HEK293 (cell line): ENCODE results near the gene NPAS2.

Source experiments
- RBAK ChIP-seq: fragments of 450-650 bp; formaldehyde crosslinking; IDR thresholded peaks from 2 replicates; pipeline ENCODE4 v1.5.1; 2016; ENCODE audit warnings: missing biosample characterization, missing genetic modification characterization
- ZNF266 ChIP-seq: fragments of 450-650 bp; formaldehyde crosslinking; IDR thresholded peaks from 2 replicates; pipeline ENCODE4 v1.5.1; 2016; ENCODE audit warnings: missing biosample characterization, missing genetic modification characterization, low read depth
- ZNF830 ChIP-seq: fragments of 450-650 bp; IDR thresholded peaks from 2 replicates; pipeline ENCODE4 v1.5.0; 2018; ENCODE audit warnings: missing biosample characterization, missing genetic modification characterization, low read depth, mild to moderate bottlenecking, moderate library complexity
- ZSCAN16 ChIP-seq: fragments of 450-650 bp; formaldehyde crosslinking; IDR thresholded peaks from 2 replicates; pipeline ENCODE4 v1.5.1; 2016; ENCODE audit warnings: missing biosample characterization, missing genetic modification characterization
- TF ChIP-seq, protein P1 (sequence below): fragments of 450-650 bp; formaldehyde crosslinking; IDR thresholded peaks from 2 replicates; pipeline ENCODE4 v1.5.1; 2017; ENCODE audit warnings: missing biosample characterization, missing genetic modification characterization
- TF ChIP-seq, protein P2 (sequence below): fragments of 450-650 bp; formaldehyde crosslinking; IDR thresholded peaks from 2 replicates; pipeline ENCODE4 v1.5.1; 2016; ENCODE audit warnings: missing biosample characterization, missing genetic modification characterization
- TF ChIP-seq, protein P3 (sequence below): fragments of 450-650 bp; formaldehyde crosslinking; IDR thresholded peaks from 2 replicates; pipeline ENCODE4 v1.5.1; 2016; ENCODE audit warnings: missing biosample characterization, missing genetic modification characterization, low read depth
- TF ChIP-seq, protein P4 (sequence below): fragments of 450-650 bp; formaldehyde crosslinking; IDR thresholded peaks from 2 replicates; pipeline ENCODE4; 2016; ENCODE audit warnings: missing biosample characterization, missing genetic modification characterization
- TF ChIP-seq, protein P5 (sequence below): fragments of 450-650 bp; formaldehyde crosslinking; conservative IDR thresholded peaks from 2 replicates; pipeline ENCODE4 v1.5.1; 2016; ENCODE audit warnings: low read depth, missing biosample characterization, missing genetic modification characterization

DNA sequence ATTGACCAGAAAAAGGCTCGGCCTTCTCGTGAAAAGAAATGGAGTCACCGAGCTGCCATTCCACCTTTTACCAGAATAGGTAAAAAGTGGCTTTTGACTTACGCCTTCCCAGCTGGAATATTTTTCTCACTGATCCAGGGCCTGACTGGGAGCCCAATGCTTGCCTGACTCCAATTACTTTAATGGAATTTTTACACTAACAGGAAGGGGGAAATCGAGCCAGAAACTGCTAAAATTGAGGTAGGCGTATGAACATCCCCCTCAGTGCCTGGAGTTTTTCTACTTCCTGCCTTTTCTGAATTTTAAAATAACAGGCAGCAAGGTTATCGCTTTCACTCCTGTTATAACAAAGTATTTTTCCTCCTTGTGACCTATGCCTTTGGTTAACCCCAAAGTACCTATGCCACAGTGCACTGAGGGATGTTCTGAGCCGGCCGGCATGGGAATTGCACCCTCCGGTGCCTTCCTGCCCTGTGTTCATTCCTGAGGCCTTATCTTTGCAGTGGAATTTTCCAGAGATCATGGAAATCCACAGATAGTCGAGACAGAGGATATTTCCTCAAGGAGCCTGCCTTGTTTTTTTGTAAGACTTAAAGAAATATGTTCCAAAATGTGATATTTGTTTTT is 163.9 kb downstream of the NPAS2 start:
- TF ChIP-seq, protein P1, sequence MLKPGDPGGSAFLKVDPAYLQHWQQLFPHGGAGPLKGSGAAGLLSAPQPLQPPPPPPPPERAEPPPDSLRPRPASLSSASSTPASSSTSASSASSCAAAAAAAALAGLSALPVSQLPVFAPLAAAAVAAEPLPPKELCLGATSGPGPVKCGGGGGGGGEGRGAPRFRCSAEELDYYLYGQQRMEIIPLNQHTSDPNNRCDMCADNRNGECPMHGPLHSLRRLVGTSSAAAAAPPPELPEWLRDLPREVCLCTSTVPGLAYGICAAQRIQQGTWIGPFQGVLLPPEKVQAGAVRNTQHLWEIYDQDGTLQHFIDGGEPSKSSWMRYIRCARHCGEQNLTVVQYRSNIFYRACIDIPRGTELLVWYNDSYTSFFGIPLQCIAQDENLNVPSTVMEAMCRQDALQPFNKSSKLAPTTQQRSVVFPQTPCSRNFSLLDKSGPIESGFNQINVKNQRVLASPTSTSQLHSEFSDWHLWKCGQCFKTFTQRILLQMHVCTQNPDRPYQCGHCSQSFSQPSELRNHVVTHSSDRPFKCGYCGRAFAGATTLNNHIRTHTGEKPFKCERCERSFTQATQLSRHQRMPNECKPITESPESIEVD, result no peak
- TF ChIP-seq, protein P2, sequence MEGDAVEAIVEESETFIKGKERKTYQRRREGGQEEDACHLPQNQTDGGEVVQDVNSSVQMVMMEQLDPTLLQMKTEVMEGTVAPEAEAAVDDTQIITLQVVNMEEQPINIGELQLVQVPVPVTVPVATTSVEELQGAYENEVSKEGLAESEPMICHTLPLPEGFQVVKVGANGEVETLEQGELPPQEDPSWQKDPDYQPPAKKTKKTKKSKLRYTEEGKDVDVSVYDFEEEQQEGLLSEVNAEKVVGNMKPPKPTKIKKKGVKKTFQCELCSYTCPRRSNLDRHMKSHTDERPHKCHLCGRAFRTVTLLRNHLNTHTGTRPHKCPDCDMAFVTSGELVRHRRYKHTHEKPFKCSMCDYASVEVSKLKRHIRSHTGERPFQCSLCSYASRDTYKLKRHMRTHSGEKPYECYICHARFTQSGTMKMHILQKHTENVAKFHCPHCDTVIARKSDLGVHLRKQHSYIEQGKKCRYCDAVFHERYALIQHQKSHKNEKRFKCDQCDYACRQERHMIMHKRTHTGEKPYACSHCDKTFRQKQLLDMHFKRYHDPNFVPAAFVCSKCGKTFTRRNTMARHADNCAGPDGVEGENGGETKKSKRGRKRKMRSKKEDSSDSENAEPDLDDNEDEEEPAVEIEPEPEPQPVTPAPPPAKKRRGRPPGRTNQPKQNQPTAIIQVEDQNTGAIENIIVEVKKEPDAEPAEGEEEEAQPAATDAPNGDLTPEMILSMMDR (tag by site-specific recombination), result no peak
- TF ChIP-seq RBAK (tag by site-specific recombination) (no peak), ZNF266 (no peak), ZSCAN16 (tag by site-specific recombination) (no peak), ZNF830 (tag by site-specific recombination) (no peak)
- TF ChIP-seq, protein P3, sequence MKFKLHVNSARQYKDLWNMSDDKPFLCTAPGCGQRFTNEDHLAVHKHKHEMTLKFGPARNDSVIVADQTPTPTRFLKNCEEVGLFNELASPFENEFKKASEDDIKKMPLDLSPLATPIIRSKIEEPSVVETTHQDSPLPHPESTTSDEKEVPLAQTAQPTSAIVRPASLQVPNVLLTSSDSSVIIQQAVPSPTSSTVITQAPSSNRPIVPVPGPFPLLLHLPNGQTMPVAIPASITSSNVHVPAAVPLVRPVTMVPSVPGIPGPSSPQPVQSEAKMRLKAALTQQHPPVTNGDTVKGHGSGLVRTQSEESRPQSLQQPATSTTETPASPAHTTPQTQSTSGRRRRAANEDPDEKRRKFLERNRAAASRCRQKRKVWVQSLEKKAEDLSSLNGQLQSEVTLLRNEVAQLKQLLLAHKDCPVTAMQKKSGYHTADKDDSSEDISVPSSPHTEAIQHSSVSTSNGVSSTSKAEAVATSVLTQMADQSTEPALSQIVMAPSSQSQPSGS (tag by site-specific recombination), result no peak
- TF ChIP-seq, protein P4, sequence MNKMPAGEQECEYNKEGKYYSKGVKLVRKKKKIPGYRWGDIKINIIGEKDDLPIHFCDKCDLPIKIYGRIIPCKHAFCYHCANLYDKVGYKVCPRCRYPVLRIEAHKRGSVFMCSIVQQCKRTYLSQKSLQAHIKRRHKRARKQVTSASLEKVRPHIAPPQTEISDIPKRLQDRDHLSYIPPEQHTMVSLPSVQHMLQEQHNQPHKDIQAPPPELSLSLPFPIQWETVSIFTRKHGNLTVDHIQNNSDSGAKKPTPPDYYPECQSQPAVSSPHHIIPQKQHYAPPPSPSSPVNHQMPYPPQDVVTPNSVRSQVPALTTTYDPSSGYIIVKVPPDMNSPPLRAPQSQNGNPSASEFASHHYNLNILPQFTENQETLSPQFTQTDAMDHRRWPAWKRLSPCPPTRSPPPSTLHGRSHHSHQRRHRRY (tag by site-specific recombination), result no peak
- TF ChIP-seq, protein P5, sequence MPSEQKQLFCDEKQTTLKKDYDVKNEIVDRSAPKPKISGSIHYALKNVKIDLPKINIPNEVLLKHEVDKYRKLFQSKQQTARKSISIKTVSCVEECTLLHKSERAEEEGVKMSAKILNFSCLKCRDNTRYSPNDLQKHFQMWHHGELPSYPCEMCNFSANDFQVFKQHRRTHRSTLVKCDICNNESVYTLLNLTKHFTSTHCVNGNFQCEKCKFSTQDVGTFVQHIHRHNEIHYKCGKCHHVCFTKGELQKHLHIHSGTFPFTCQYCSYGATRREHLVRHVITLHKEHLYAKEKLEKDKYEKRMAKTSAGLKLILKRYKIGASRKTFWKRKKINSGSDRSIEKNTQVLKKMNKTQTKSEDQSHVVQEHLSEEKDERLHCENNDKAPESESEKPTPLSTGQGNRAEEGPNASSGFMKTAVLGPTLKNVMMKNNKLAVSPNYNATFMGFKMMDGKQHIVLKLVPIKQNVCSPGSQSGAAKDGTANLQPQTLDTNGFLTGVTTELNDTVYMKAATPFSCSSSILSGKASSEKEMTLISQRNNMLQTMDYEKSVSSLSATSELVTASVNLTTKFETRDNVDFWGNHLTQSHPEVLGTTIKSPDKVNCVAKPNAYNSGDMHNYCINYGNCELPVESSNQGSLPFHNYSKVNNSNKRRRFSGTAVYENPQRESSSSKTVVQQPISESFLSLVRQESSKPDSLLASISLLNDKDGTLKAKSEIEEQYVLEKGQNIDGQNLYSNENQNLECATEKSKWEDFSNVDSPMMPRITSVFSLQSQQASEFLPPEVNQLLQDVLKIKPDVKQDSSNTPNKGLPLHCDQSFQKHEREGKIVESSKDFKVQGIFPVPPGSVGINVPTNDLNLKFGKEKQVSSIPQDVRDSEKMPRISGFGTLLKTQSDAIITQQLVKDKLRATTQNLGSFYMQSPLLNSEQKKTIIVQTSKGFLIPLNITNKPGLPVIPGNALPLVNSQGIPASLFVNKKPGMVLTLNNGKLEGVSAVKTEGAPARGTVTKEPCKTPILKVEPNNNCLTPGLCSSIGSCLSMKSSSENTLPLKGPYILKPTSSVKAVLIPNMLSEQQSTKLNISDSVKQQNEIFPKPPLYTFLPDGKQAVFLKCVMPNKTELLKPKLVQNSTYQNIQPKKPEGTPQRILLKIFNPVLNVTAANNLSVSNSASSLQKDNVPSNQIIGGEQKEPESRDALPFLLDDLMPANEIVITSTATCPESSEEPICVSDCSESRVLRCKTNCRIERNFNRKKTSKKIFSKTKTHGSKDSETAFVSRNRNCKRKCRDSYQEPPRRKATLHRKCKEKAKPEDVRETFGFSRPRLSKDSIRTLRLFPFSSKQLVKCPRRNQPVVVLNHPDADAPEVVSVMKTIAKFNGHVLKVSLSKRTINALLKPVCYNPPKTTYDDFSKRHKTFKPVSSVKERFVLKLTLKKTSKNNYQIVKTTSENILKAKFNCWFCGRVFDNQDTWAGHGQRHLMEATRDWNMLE, result no peak
